Breast epithelium (tissue), 3 donors: ENCODE results near the gene ABCA13.

Experiments
- POLR2A ChIP-seq: fragments of 450-650 bp; IDR thresholded peaks from one replicate; pipeline ENCODE4 v1.6.1; 2016; ENCODE audit warnings: antibody characterized with exemption, mild to moderate bottlenecking, moderate library complexity
- POLR2AphosphoS5 ChIP-seq, 3 donors: sonication (generic); formaldehyde crosslinking; IDR thresholded peaks; one replicate each; pipeline ENCODE4 v1.6.1; 2017; ENCODE audit warnings: antibody characterized with exemption in 3 of 3
- TF ChIP-seq, protein P1 (sequence below), 3 donors: fragments of 450-650 bp; IDR thresholded peaks; one replicate each; pipeline ENCODE4 v1.5.1; 2016 to 2017; ENCODE audit warnings: antibody characterized with exemption in 3 of 3, mild to moderate bottlenecking in 3 of 3, moderate library complexity in 3 of 3

DNA sequence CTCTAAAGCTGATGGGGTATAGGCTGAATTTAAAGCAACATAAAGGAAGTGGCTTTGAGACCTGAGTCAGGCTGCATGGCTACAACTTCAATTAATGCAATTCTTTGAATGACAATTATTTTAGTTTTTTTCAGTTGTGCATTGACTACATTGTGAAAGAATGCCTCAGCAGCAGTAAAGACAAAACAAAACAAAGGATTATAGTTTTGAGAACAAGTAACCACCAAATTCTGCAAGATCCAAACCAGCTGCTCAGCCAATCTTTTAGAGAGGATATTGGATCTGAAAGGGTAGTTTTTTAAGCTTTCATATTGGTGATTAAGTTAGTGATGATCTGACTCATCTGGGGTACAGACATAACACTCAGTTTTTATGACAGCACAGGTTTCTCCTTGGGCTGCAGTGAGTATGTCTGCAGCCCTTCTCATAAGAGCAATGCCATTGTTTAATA is 40.6 kb upstream of the ABCA13 start:
- TF ChIP-seq, protein P1, sequence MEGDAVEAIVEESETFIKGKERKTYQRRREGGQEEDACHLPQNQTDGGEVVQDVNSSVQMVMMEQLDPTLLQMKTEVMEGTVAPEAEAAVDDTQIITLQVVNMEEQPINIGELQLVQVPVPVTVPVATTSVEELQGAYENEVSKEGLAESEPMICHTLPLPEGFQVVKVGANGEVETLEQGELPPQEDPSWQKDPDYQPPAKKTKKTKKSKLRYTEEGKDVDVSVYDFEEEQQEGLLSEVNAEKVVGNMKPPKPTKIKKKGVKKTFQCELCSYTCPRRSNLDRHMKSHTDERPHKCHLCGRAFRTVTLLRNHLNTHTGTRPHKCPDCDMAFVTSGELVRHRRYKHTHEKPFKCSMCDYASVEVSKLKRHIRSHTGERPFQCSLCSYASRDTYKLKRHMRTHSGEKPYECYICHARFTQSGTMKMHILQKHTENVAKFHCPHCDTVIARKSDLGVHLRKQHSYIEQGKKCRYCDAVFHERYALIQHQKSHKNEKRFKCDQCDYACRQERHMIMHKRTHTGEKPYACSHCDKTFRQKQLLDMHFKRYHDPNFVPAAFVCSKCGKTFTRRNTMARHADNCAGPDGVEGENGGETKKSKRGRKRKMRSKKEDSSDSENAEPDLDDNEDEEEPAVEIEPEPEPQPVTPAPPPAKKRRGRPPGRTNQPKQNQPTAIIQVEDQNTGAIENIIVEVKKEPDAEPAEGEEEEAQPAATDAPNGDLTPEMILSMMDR (IDR thresholded peaks at IDR 0.05), result no peak
- TF ChIP-seq POLR2A (no peak), POLR2AphosphoS5 (IDR thresholded peaks at IDR 0.05) (no peak)
